HG03575 (cell line): ENCODE measurements around the gene FZD10.

Source experiments
- ATAC-seq: cut with Tn5 transposase; IDR thresholded peaks from one replicate; pipeline ENCODE4 v1.9.1; 2021; ENCODE audit not compliant: unreplicated experiment, insufficient number of reproducible peaks, low FRiP score; ENCODE audit errors: extremely low read depth

FZD10 gene

DNA sequence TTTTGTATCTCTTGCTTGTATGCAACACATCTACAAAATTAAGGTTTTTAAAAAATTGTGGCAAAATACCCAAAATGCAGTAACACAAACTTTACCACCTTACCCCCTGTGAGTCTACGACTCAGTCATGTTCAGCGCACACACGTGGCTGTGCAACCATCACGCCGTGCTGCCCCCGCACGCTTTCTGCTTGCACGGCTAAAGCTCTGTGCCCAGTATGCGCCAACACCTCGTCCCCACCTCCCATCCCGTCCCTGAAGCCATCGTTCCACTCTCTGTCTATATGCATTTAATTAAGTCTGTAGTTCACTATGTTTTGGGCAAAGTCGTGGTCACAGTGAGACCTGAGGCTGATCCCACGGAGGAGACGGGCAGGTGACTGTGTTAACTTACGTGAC is 36.4 kb downstream of the FZD10 start:
- no peak for ATAC-seq

- no peak for ATAC-seq
These were observed 37.5 kb downstream of the FZD10 start for GRCh38 chr12:130199581-130200390.

- no peak for ATAC-seq
These were observed 38.2 kb downstream of the FZD10 start for GRCh38 chr12:130200445-130200844.

DNA sequence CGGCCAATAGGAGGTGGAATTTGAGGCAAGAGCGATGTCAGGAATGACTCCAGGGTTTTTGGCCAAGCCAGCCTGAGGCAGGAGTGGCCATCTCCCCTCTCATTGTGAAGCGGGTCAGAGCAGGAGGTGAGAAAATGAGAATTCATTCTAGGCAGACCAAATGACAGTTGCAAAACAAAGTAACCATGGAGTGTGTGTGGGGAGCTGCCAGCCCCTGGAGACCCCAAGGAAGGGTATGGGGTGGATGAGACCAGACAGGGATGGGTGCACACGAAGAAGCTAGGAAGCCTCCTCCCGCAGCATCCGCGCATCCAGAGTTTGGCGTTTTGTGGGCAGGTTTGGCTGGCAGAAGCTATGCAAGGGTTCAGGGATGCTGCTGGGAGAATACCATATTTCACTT is 38.8 kb downstream of the FZD10 start:
- no peak for ATAC-seq

DNA sequence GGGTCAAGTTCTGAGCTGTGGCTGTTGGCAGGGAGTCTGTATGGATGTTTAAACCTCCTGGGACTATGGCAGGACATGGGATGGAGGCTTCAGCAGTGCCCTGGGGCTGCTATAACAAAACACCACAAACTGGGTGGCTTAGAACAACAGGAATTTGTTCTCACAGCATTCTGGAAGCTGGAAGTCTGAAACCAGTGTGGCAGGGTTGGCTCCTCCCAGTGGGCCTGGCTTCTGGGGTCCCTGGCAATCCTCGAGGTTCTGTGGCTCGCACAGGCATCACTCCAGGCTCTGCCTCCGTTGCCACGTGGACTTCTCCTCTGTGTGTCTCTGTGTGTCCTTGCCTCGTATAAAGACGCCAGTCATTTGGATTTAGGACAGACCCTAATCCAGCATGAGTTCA is 39.9 kb downstream of the FZD10 start:
- ATAC-seq, result no peak

DNA sequence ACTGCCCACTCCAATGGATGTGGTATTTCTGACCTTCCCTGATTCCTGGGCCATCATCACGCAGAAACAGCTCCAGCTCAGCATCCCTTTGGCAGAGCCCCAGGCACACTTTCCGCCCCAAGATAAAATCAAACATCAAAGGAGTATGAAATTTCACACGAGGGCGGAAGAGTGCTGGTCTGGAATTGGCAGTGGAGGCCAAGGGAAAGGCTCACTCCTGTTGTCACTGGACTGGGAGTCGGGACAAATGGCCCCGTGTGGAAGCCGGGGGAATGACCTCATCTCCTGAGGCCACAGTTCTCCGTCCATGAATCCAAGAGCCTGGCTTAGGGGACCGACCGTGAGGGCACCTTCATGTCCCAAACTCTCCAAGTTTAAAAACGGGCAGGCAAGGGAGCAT is 40.9 kb downstream of the FZD10 start:
- ATAC-seq, result no peak

- ATAC-seq, result no peak
These were observed 42.3 kb downstream of the FZD10 start for GRCh38 chr12:130204541-130204953.

- no peak for ATAC-seq
These were observed 43.2 kb downstream of the FZD10 start for GRCh38 chr12:130205495-130205894.

DNA sequence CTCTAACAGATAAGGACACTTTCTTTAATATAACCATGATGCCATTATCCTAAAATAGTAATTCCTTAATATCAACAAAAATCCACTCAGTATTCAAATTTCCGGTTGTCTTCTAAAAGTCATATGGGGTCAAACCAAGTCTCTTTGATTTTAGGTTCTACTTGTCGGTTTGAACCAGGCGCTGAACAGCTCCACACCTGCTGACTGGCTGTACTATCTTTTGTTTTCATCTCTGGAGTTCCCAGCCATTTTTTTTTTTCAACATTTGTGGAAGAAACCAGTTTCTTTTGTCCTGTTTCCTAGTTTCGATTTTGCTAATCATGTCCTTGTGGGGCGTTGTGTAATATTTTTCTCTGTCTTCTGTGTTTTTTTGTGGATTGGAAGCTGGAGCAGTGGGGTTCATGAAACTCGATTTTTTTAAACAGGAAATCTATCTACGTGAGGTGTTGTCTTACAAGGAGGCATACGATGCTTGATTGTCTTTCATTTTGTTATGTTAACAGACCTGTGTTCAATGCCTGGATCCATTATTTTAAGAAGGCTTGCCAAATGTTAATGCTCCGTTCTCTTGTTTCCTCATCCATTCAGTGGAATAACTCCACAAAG is 50.2 kb downstream of the FZD10 start:
- no peak for ATAC-seq

- ATAC-seq, result no peak
These were observed 51.0 kb downstream of the FZD10 start for GRCh38 chr12:130213249-130213648.

- ATAC-seq, result no peak
These were observed 52.6 kb downstream of the FZD10 start for GRCh38 chr12:130214686-130215395.
